K562 (cell line): ENCODE measurements around the gene CHAT. TPM values are rescaled to one million over a fixed set of nuclear protein-coding genes. Genes with fewer than 3 reads are reported as not detected.

ENCODE experiments used
- ATAC-seq: fragments of 200-7000 bp; cut with Tn5 transposase; 3 replicates; pipeline ENCODE4 v1.9.1; 2020; ENCODE audit warnings: moderate library complexity
- BruUV-seq: library from RNA; stranded (reverse); fragments of 400-500 nt; replicated peaks from 2 replicates; lab custom pipeline; 2021; lab: Mats Ljungman, UMichigan
- CTCF ChIA-PET: fragments of 300-600 bp; formaldehyde crosslinking; extraction: SDS; loops from one replicate; lab custom pipeline; 2021; ENCODE audit warnings: low intra/inter-chr PET ratio; lab: Yijun Ruan, JAX
- POLR2A ChIA-PET: fragments of 300-600, 350-650 bp; sonication (Branson Sonifier 250); formaldehyde crosslinking; extraction: SDS; loops from one replicate; lab custom pipeline; 2021; ENCODE audit warnings: antibody characterized with exemption, inconsistent platforms; lab: Yijun Ruan, JAX
- DNase-seq, 4 experiments: peaks; one replicate each; pipeline versions ENCODE4 v3.0.0 to v3.0.0-alpha.2; 2011 to 2018; ENCODE audit warnings: low spot score in 3 of 4, mixed read lengths in 3 of 4; ENCODE audit errors: extremely low read depth in 1 of 4
- FAIRE-seq: peaks from 2 replicates; lab custom pipeline; 2011; peaks lifted over from hg19 to GRCh38; lab: Jason Lieb, UNC
- H2AFZ ChIP-seq: 2 replicates; pipeline ENCODE4 v1.6.0; 2011; ENCODE audit warnings: low read depth, low read length, control low read depth, inconsistent platforms
- H3K27ac ChIP-seq: fragments of 200-600 bp; 3 replicates; pipeline ENCODE4 v1.8.0; 2011; ENCODE audit warnings: low read depth, mild to moderate bottlenecking, control low read depth, inconsistent platforms, low read length, moderate library complexity, mixed read lengths; ENCODE audit errors: extremely low read depth
- H3K27me3 ChIP-seq, 2 experiments: fragments of 300-600 bp in 1 of 2; 2 replicates in 1 of 2; 3 replicates in 1 of 2; pipeline versions ENCODE4 v1.6.0 to v1.8.0; 2011; ENCODE audit warnings: inconsistent platforms in 2 of 2, low read length in 2 of 2, mild to moderate bottlenecking in 1 of 2, mixed read lengths in 1 of 2, moderate library complexity in 1 of 2; ENCODE audit not compliant: control insufficient read depth in 2 of 2, insufficient read depth in 2 of 2
- H3K36me3 ChIP-seq: fragments of 300-600 bp; 3 replicates; pipeline ENCODE4 v1.8.0; 2011; ENCODE audit warnings: mild to moderate bottlenecking, low read length, inconsistent platforms; ENCODE audit not compliant: control insufficient read depth, insufficient read depth
- H3K4me1 ChIP-seq, 2 experiments: fragments of 200-600 bp in 1 of 2; replicated peaks in 1 of 2; 2 replicates in 1 of 2; 3 replicates in 1 of 2; pipeline versions ENCODE4 v1.5.1 to v1.8.0; 2011; ENCODE audit warnings: inconsistent platforms in 2 of 2, low read length in 2 of 2, mild to moderate bottlenecking in 1 of 2, mixed read lengths in 1 of 2, moderate library complexity in 1 of 2; ENCODE audit not compliant: control insufficient read depth in 2 of 2, insufficient read depth in 2 of 2
- H3K4me2 ChIP-seq: 2 replicates; pipeline ENCODE4 v1.6.1; 2011; ENCODE audit warnings: low read length, control low read depth, inconsistent platforms, mixed read lengths; ENCODE audit not compliant: insufficient read depth
- H3K4me3 ChIP-seq: fragments of 200-600 bp; sonication (generic), shearing (Covaris generic); 2 replicates; pipeline ENCODE4 v1.5.1; 2016; ENCODE audit warnings: control low read depth, inconsistent platforms
- H3K79me2 ChIP-seq: fragments of 200-600 bp; 3 replicates; pipeline ENCODE4 v1.8.0; 2011; ENCODE audit warnings: low read length, inconsistent platforms; ENCODE audit not compliant: control insufficient read depth, insufficient read depth
- H3K9ac ChIP-seq, 2 experiments: 2 replicates each; pipeline versions ENCODE4 v1.6.0 to v1.6.1; 2011; ENCODE audit warnings: low read depth in 2 of 2, low read length in 2 of 2, control low read depth in 1 of 2, inconsistent platforms in 1 of 2, mild to moderate bottlenecking in 1 of 2, mixed read lengths in 1 of 2; ENCODE audit not compliant: insufficient read depth in 1 of 2
- H3K9me1 ChIP-seq: one replicate; pipeline ENCODE4 v1.6.0; 2011; ENCODE audit warnings: inconsistent platforms, mild to moderate bottlenecking, low read length, moderate library complexity; ENCODE audit not compliant: control insufficient read depth, insufficient read depth
- H3K9me3 ChIP-seq: replicated peaks from 2 replicates; pipeline ENCODE4 v1.5.1; 2011; ENCODE audit warnings: low read depth, low read length, inconsistent platforms; ENCODE audit not compliant: control insufficient read depth, insufficient read depth
- H4K20me1 ChIP-seq: replicated peaks from 2 replicates; pipeline ENCODE4 v1.6.1; 2011; ENCODE audit warnings: low read length, inconsistent platforms, mixed read lengths; ENCODE audit not compliant: control insufficient read depth, insufficient read depth
- CEBPB ChIP-seq: fragments of 450-650 bp; IDR thresholded peaks from 2 replicates; pipeline ENCODE4 v1.6.1; 2016; ENCODE audit warnings: missing genetic modification characterization, missing compliant biosample characterization
- HDAC6 ChIP-seq: IDR thresholded peaks from 2 replicates; pipeline ENCODE4 v1.6.1; 2012; ENCODE audit warnings: low read depth, mild to moderate bottlenecking, control low read depth, inconsistent platforms, low read length, moderate library complexity
- MLLT1 ChIP-seq, 2 experiments: fragments of 450-650 bp; IDR thresholded peaks; 2 replicates each; pipeline ENCODE4 v1.6.1; 2016
- MTA2 ChIP-seq: fragments of 450-650 bp; IDR thresholded peaks from 2 replicates; pipeline ENCODE4 v1.6.1; 2016; ENCODE audit warnings: low read depth
- NCOA2 ChIP-seq, 2 experiments: fragments of 450-650 bp; IDR thresholded peaks; 2 replicates each; pipeline ENCODE4 v1.6.1; 2018; ENCODE audit warnings: mild to moderate bottlenecking in 2 of 2, moderate library complexity in 1 of 2; ENCODE audit not compliant: partially characterized antibody in 2 of 2
- PCBP2 ChIP-seq: fragments of 200-400 bp; formaldehyde crosslinking; IDR thresholded peaks from 2 replicates; pipeline ENCODE4 v1.6.1; 2018; ENCODE audit warnings: low read length, low read depth, mild to moderate bottlenecking, moderate library complexity; ENCODE audit not compliant: poor library complexity, severe bottlenecking
- POLR2G ChIP-seq: fragments of 200-400 bp; formaldehyde crosslinking; IDR thresholded peaks from 2 replicates; pipeline ENCODE4 v1.6.1; 2017; ENCODE audit warnings: low read depth, mild to moderate bottlenecking, antibody characterized with exemption, low read length, moderate library complexity
- SOX6 ChIP-seq: fragments of 450-650 bp; IDR thresholded peaks from 2 replicates; pipeline ENCODE4 v1.6.1; 2014; ENCODE audit warnings: mild to moderate bottlenecking
- ZSCAN29 ChIP-seq: fragments of 450-650 bp; IDR thresholded peaks from 2 replicates; pipeline ENCODE4 v1.6.1; 2017
- WGBS: fragments of 100-300 bp; shearing (Covaris generic); methylation state at CpG from one replicate; pipeline ENCODE4 v1.1.6; 2016; ENCODE audit warnings: low coverage, mixed read lengths; ENCODE audit not compliant: insufficient coverage; ENCODE audit errors: missing lambda C conversion rate; 5-methylcytosine and 5-hydroxymethylcytosine counted together
- in situ Hi-C: fragments of 300-500 bp; cut with MboI; formaldehyde crosslinking; loops from 4 replicates; pipeline ENCODE4 v1.15.0; 2018; ENCODE audit warnings: inconsistent platforms, mixed read lengths
- intact Hi-C: fragments of 100-400 bp; cut with micrococcal nuclease; formaldehyde crosslinking; loops from 2 replicates; pipeline ENCODE4 v1.14.2; 2022
- polyA plus RNA-seq, 8 experiments: library from polyadenylated mRNA; depleted of rRNA in 4 of 8; stranded (reverse) in 5 of 8; unstranded in 3 of 8; fragments of >200 nt; fragmentation: Nextera tagmentation in 2 of 8; fragmentation: Illumina TruSeq in 1 of 8; extraction: Ambion mirVana in 2 of 8; extraction: Trizol in 1 of 8; gene quantifications; 2 replicates each; pipeline versions ENCODE4 v1.2.1 to v1.2.3, GENCODE V29; 2011 to 2014; ENCODE audit warnings: inconsistent platforms in 1 of 8, missing spikeins in 1 of 8
- total RNA-seq, 7 experiments: library from RNA; depleted of rRNA in 6 of 7; stranded (reverse); fragments of >200 nt in 6 of 7; fragmentation: Illumina TruSeq in 2 of 7; extraction: Trizol in 2 of 7; gene quantifications; 2 replicates each; pipeline versions ENCODE4 v1.2.1 to v1.2.3, GENCODE V29; 2011 to 2021; ENCODE audit warnings: low replicate concordance in 1 of 7
- TF ChIP-seq, protein P1 (sequence below): sonication (generic); formaldehyde crosslinking; IDR thresholded peaks from 2 replicates; pipeline ENCODE4 v1.8.1; 2023; ENCODE audit warnings: mild to moderate bottlenecking, missing genetic modification reagents

Gene CHAT
- total and polyA plus RNA-seq, 9 of the 15 experiments (the other 6 are each of a cell fraction or from before 2014, with no cell fraction given): not detected

- ATAC-seq (no peak), FAIRE-seq (no peak), DNase-seq (no peak)
- intact Hi-C loops (no loop called here), in situ Hi-C loops (no loop called here)
- H3K79me2 ChIP-seq: no peaks in the 10 kb centered on the region
- 3% methylated on average over 8 of the region's 8 CpGs for WGBS
- no peaks in the 10 kb centered on the region; the same call in 1 of the 2 replicates for H3K9me3 ChIP-seq
- H3K4me3 ChIP-seq: no peak overlapping the region
- CTCF ChIA-PET: no interaction called here
- no peak overlapping the region for H3K4me2 ChIP-seq
- no peak overlapping the region for H3K27ac ChIP-seq
- H3K4me1 ChIP-seq: no peaks in the 10 kb centered on the region
- no TSS peak for BruUV-seq
- H4K20me1 ChIP-seq: no peaks in the 10 kb centered on the region
- no peak overlapping the region for H2AFZ ChIP-seq
- TF ChIP-seq POLR2G (no peak), HDAC6 (no peak), PCBP2 (no peak), MTA2 (no peak), NCOA2 (IDR thresholded peaks at IDR 0.05; ENCODE audit: partially characterized antibody in 2 of 2) (no peak), MLLT1 (IDR thresholded peaks at IDR 0.05) (no peak), CEBPB (no peak), ZSCAN29 (no peak), SOX6 (no peak)
- TF ChIP-seq, protein P1, sequence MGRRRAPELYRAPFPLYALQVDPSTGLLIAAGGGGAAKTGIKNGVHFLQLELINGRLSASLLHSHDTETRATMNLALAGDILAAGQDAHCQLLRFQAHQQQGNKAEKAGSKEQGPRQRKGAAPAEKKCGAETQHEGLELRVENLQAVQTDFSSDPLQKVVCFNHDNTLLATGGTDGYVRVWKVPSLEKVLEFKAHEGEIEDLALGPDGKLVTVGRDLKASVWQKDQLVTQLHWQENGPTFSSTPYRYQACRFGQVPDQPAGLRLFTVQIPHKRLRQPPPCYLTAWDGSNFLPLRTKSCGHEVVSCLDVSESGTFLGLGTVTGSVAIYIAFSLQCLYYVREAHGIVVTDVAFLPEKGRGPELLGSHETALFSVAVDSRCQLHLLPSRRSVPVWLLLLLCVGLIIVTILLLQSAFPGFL: no peak
- H3K9me1 ChIP-seq: no peaks in the 10 kb centered on the region
- H3K27me3 ChIP-seq: peaks cover 3 to 22% of the 10 kb centered on the region in 2 experiments; a peak in 1 of 5 replicates
- no peak overlapping the region for H3K9ac ChIP-seq
- H3K36me3 ChIP-seq: no peaks in the 10 kb centered on the region
- POLR2A ChIA-PET: interaction anchor here (0.7 kb wide), 1 partner anchor 13 kb away, joined by 3 read pairs; no protein-coding TSS in a partner anchor
Measured at GRCh38 chr10:49711481-49711880, 97.6 kb downstream of the CHAT start.
